ENCODE results near the gene PLXNA4. TPM values are rescaled to one million over a fixed set of nuclear protein-coding genes. Genes with fewer than 3 reads are reported as not detected.

PLXNA4 gene
- total RNA-seq, 2 donors from 2014 or later = 2.1 to 8.2 TPM

DNA sequence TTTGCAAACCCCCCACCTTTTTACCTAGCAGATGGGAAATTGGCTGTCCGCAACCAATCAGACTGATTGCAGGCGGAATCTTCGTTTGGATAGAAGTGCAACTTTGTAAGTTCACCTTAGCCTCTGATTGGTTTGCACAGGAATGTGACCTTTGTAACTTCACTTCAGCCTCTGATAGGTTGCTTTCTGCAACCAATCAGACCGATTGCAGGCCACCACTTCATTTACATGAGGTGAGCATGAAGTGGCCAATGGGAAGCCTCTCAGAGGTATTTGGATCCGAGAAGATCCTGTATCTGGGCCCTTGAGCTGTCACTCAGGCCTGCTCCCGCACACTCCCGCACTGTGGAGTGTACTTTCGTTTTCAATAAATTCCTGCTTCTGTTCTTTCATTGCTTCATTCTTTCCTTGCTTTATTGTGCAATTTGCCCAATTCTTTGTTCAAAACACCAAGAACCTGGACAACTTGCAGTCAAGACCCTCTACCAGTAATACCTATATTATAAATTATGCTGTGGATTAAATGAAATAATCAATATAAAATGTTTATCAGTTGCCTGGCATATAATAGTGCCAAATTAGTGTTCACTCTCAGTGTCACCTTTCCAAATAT is 491.4 kb downstream of the PLXNA4 start:
- no peak for ATAC-seq
- H3K27ac ChIP-seq = no peak overlapping the region
- WGBS, 2 donors = 72 to 74% methylated on average over 8 of the region's 8 CpGs
- no peaks in the 10 kb centered on the region for H3K27me3 ChIP-seq
- TF ChIP-seq POLR2A (IDR thresholded peaks at IDR 0.05) = no peak
- no peak for TF ChIP-seq CTCF (IDR thresholded peaks at IDR 0.05)
- intact Hi-C loops (cut with DNase I) = no loop called here
- H3K36me3 ChIP-seq (replicated peaks in 1 of 2; ENCODE audit: insufficient read depth in 1 of 2, low read depth in 2 of 2) = no peaks in the 10 kb centered on the region
- peak in 1 of 4 donors; percentile 15 for DNase-seq
- H3K9me3 ChIP-seq = no peaks in the 10 kb centered on the region
- no peak overlapping the region for H3K4me3 ChIP-seq
- no peaks in the 10 kb centered on the region for H3K4me1 ChIP-seq

- 80 to 87% methylated on average over 8 of the region's 8 CpGs for WGBS, 2 donors
- Histone ChIP-seq H3K27ac (no peak overlapping the region), H3K4me3 (no peak overlapping the region), H3K27me3 (no peaks in the 10 kb centered on the region), H3K9me3 (no peaks in the 10 kb centered on the region), H3K36me3 (replicated peaks in 1 of 2; ENCODE audit: insufficient read depth in 1 of 2, low read depth in 2 of 2) (no peaks in the 10 kb centered on the region), H3K4me1 (no peaks in the 10 kb centered on the region)
- TF ChIP-seq POLR2A (IDR thresholded peaks at IDR 0.05) (no peak), CTCF (IDR thresholded peaks at IDR 0.05) (no peak)
- intact Hi-C loops (cut with DNase I) = no loop called here
- no peak for ATAC-seq
- no peak for DNase-seq
Measured at GRCh38 chr7:132083537-132084123, 492.6 kb downstream of the PLXNA4 start.

- Histone ChIP-seq H3K4me3 (no peak overlapping the region), H3K27ac (no peak overlapping the region), H3K4me1 (no peaks in the 10 kb centered on the region), H3K9me3 (no peaks in the 10 kb centered on the region), H3K36me3 (replicated peaks in 1 of 2; ENCODE audit: insufficient read depth in 1 of 2, low read depth in 2 of 2) (no peaks in the 10 kb centered on the region), H3K27me3 (no peaks in the 10 kb centered on the region)
- WGBS, 2 donors = 78 to 79% methylated on average over 10 of the region's 10 CpGs
- TF ChIP-seq POLR2A (IDR thresholded peaks at IDR 0.05) = no peak
- no peak for TF ChIP-seq CTCF (IDR thresholded peaks at IDR 0.05)
- no peak for DNase-seq
- intact Hi-C loops (cut with DNase I) = no loop called here
- no peak for ATAC-seq
Measured at GRCh38 chr7:132083126-132083525, 493.1 kb downstream of the PLXNA4 start.

GRCh38 chr7:132082394-132082793 is 493.9 kb downstream of the PLXNA4 start:
- H3K36me3 ChIP-seq (replicated peaks in 1 of 2; ENCODE audit: insufficient read depth in 1 of 2, low read depth in 2 of 2) = no peaks in the 10 kb centered on the region
- TF ChIP-seq CTCF (IDR thresholded peaks at IDR 0.05) (no peak), POLR2A (IDR thresholded peaks at IDR 0.05) (no peak)
- H3K4me1 ChIP-seq = no peaks in the 10 kb centered on the region
- ATAC-seq = no peak
- H3K9me3 ChIP-seq = no peaks in the 10 kb centered on the region
- no peak for DNase-seq
- H3K4me3 ChIP-seq = no peak overlapping the region
- no peaks in the 10 kb centered on the region for H3K27me3 ChIP-seq
- intact Hi-C loops (cut with DNase I) = no loop called here
- WGBS, 2 donors = 59 to 60% methylated on average over 1 of the region's 1 CpG
- no peak overlapping the region for H3K27ac ChIP-seq

GRCh38 chr7:132081686-132082085 is 494.6 kb downstream of the PLXNA4 start:
- DNase-seq = no peak
- no peaks in the 10 kb centered on the region for H3K27me3 ChIP-seq
- ATAC-seq = no peak
- H3K36me3 ChIP-seq (replicated peaks in 1 of 2; ENCODE audit: insufficient read depth in 1 of 2, low read depth in 2 of 2) = no peaks in the 10 kb centered on the region
- H3K4me3 ChIP-seq = no peak overlapping the region
- no peaks in the 10 kb centered on the region for H3K9me3 ChIP-seq
- H3K27ac ChIP-seq = no peak overlapping the region
- intact Hi-C loops (cut with DNase I) = no loop called here
- TF ChIP-seq CTCF (IDR thresholded peaks at IDR 0.05) (no peak), POLR2A (IDR thresholded peaks at IDR 0.05) (no peak)
- WGBS, 2 donors = 81 to 95% methylated on average over 2 of the region's 2 CpGs
- no peaks in the 10 kb centered on the region for H3K4me1 ChIP-seq

Data from body of pancreas (tissue), 4 donors.